Neutrophil (primary cell): ENCODE data around the gene BRF1.

Experiments
- H3K27ac ChIP-seq: fragments of 200-600 bp; sonication (generic); 2 replicates; pipeline ENCODE4 v1.5.1; 2016; ENCODE audit warnings: mild to moderate bottlenecking, moderate library complexity
- H3K27me3 ChIP-seq: fragments of 200-600 bp; sonication (generic); 2 replicates; pipeline ENCODE4 v1.6.0; 2016; ENCODE audit warnings: mild to moderate bottlenecking
- H3K36me3 ChIP-seq: fragments of 200-600 bp; sonication (generic); 2 replicates; pipeline ENCODE4 v1.5.1; 2017
- H3K4me1 ChIP-seq, 2 experiments: fragments of 200-600 bp in 1 of 2; sonication (generic) in 1 of 2; 1 replicate in 1 of 2; 2 replicates in 1 of 2; pipeline versions ENCODE4 v1.5.1 to v1.6.1; 2013 to 2016; ENCODE audit warnings: low read depth in 1 of 2, low read length in 1 of 2, mild to moderate bottlenecking in 1 of 2, moderate library complexity in 1 of 2; ENCODE audit not compliant: control insufficient read depth in 1 of 2, insufficient read depth in 1 of 2
- H3K4me3 ChIP-seq, 2 experiments: fragments of 200-600 bp in 1 of 2; sonication (generic) in 1 of 2; 1 replicate in 1 of 2; 2 replicates in 1 of 2; pipeline ENCODE4 v1.5.1; 2013 to 2016; ENCODE audit warnings: low read depth in 1 of 2, low read length in 1 of 2, mild to moderate bottlenecking in 1 of 2, moderate library complexity in 1 of 2
- H3K9me3 ChIP-seq: fragments of 200-600 bp; sonication (generic); 2 replicates; pipeline ENCODE4 v1.5.1; 2016
- TF ChIP-seq, protein P1 (sequence below): fragments of 200-600 bp; sonication (generic); IDR thresholded peaks from 2 replicates; pipeline ENCODE4 v1.5.1; 2016; ENCODE audit warnings: antibody characterized with exemption

Gene BRF1

DNA sequence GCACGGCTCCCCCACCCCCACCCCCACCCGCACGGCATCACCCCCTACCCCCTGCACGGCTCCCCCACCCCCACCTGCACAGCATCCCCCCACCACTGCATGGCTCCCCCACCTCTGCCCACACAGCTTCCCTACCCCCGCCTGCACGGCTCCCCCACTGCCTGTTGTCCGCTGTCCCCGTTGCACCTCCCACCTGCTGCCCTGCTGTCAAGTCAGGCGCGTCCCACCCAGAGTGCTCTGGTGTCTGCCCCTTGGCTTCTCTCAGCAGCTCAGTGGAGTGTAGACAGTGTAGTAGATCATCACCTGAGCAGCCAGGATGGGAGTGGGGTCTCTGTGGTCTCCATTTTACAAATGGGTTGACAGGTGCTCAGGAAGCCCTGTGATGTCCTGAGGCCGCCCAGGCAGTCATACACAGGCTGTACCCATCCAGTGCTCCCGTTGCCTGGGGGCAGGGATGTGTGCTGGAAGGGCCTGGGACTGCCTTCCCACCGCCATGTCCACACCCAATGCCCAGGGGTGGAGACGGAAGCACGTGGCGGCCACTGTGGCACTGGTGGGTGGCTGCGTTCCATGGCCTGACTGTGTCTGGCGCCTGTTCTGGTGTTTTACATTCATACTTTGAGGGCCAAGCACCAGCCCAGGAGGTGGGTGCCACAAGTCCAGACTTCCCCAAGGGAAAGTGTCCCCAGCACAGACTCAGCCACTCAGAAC, 46.2 kb upstream of the BRF1 start:
- no peaks in the 10 kb centered on the region for H3K36me3 ChIP-seq
- H3K4me1 ChIP-seq, result no peaks in the 10 kb centered on the region
- no peak overlapping the region for H3K27ac ChIP-seq
- H3K27me3 ChIP-seq, result no peaks in the 10 kb centered on the region
- H3K9me3 ChIP-seq, result no peaks in the 10 kb centered on the region
- TF ChIP-seq, protein P1, sequence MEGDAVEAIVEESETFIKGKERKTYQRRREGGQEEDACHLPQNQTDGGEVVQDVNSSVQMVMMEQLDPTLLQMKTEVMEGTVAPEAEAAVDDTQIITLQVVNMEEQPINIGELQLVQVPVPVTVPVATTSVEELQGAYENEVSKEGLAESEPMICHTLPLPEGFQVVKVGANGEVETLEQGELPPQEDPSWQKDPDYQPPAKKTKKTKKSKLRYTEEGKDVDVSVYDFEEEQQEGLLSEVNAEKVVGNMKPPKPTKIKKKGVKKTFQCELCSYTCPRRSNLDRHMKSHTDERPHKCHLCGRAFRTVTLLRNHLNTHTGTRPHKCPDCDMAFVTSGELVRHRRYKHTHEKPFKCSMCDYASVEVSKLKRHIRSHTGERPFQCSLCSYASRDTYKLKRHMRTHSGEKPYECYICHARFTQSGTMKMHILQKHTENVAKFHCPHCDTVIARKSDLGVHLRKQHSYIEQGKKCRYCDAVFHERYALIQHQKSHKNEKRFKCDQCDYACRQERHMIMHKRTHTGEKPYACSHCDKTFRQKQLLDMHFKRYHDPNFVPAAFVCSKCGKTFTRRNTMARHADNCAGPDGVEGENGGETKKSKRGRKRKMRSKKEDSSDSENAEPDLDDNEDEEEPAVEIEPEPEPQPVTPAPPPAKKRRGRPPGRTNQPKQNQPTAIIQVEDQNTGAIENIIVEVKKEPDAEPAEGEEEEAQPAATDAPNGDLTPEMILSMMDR, result no peak
- H3K4me3 ChIP-seq, result no peak overlapping the region

GRCh38 chr14:105346200-105346533, 45.4 kb upstream of the BRF1 start:
- TF ChIP-seq, protein P1, result no peak

DNA sequence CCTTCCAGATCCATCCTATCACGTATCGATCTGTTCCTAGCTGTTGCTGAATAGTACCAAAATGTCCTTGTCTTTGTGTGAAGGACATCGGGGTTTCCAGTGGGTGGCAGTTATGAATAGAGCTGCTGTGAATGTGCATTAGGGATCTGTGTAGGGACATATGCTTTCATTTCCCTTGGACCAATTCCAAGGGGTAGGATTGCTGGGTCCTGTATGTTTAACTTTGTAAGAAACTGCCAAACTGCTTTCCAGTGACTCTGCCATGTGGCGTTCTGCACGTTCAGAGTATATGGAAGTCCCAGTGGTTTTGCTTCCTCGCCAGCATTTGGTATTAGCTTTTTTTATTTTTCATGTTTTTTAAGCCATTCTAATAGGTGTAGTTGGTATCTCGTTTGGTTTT, 42.4 kb upstream of the BRF1 start:
- Histone ChIP-seq H3K9me3 (no peaks in the 10 kb centered on the region), H3K27ac (no peak overlapping the region), H3K27me3 (peaks cover 10% of the 10 kb centered on the region), H3K4me3 (no peak overlapping the region), H3K36me3 (no peaks in the 10 kb centered on the region), H3K4me1 (no peaks in the 10 kb centered on the region)
- TF ChIP-seq, protein P1, result no peak

More at GRCh38 chr14:105346200-105346533, 45.4 kb upstream of the BRF1 start:
- no peak overlapping the region for H3K27ac ChIP-seq
- no peak overlapping the region for H3K4me3 ChIP-seq
- H3K27me3 ChIP-seq, result peaks cover 2% of the 10 kb centered on the region
- no peaks in the 10 kb centered on the region for H3K36me3 ChIP-seq
- no peaks in the 10 kb centered on the region for H3K4me1 ChIP-seq
- H3K9me3 ChIP-seq, result no peaks in the 10 kb centered on the region

GRCh38 chr14:105340821-105341733, 40.3 kb upstream of the BRF1 start:
- Histone ChIP-seq H3K27ac (no peak overlapping the region), H3K27me3 (peaks cover 10% of the 10 kb centered on the region), H3K4me3 (no peak overlapping the region), H3K4me1 (no peaks in the 10 kb centered on the region), H3K9me3 (no peaks in the 10 kb centered on the region), H3K36me3 (no peaks in the 10 kb centered on the region)
- TF ChIP-seq, protein P1, result no peak

GRCh38 chr14:105337966-105338741, 37.4 kb upstream of the BRF1 start:
- H3K4me1 ChIP-seq, result no peaks in the 10 kb centered on the region
- TF ChIP-seq, protein P1, result no peak
- H3K4me3 ChIP-seq, result no peak overlapping the region
- no peaks in the 10 kb centered on the region for H3K9me3 ChIP-seq
- H3K36me3 ChIP-seq, result no peaks in the 10 kb centered on the region
- no peak overlapping the region for H3K27ac ChIP-seq
- peaks cover 10% of the 10 kb centered on the region for H3K27me3 ChIP-seq
